ENCODE results near the gene POLR2L.

DNA sequence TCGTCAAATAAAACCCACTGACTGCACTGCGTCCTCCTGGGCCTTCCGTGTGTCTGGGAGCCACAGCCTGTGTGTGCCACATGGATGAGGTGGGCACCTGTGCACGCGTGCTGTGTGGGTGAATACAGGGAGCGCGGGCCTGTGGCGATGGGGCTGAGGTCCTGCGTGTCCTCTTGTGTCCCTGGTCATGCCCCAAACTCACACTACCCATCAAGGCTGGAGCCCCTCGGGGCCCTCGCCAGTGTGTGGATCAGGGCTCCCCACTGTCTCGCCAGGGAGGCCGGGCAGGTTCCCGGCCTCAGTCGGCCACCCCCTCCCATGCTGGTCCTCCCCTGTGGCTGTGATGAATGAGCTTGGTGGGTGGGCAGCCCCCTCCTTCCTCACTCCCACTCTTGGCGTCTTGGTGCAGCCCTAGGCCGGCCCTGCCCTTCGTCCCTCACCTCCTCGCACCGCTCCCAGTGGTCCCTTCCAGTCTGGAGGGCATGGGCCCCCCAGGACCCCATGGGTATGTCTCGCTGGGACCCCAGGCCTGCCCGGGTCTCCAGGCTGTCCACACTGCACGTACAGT lies 10.3 kb downstream of the POLR2L start:
- TF ChIP-seq EZH2phosphoT487 (IDR thresholded peaks at IDR 0.05; ENCODE audit: insufficient read depth, low read depth) (no peak), EZH2 (IDR thresholded peaks at IDR 0.05; ENCODE audit: insufficient read depth, poor library complexity, severe bottlenecking) (no peak)

All from GM23248 (cell line).